Measurements from ENCODE around the gene SPINK2.

GRCh38 chr4:56861360-56861759, 39.9 kb upstream of the SPINK2 start:
- TF ChIP-seq EZH2 (IDR thresholded peaks at IDR 0.05) (no peak), POLR2AphosphoS5 (IDR thresholded peaks at IDR 0.05; ENCODE audit: borderline replicate concordance, low read depth, low read length) (no peak), FOXP2 (optimal IDR thresholded peaks at IDR 0.05; ENCODE audit: control extremely low read depth, extremely low read length, insufficient read depth) (no peak)

Data from SK-N-MC (cell line).